PC-9 (cell line): ENCODE measurements around the gene STYXL1.

Source experiments
- CTCF ChIP-seq: fragments of 200-600 bp; sonication (generic); conservative IDR thresholded peaks from 2 replicates; pipeline ENCODE4 v1.6.1; 2017; ENCODE audit warnings: mixed run types, antibody characterized with exemption, mild to moderate bottlenecking, moderate library complexity
- EZH2 ChIP-seq: fragments of 200-600 bp; sonication (generic); IDR thresholded peaks from 2 replicates; pipeline ENCODE4 v1.8.0; 2017; ENCODE audit warnings: antibody characterized with exemption, low read depth

- TF ChIP-seq CTCF (no peak), EZH2 (no peak)
These were observed 442 bp downstream of the STYXL1 start for GRCh38 chr7:76047305-76047810.
